HG03439 (cell line): ENCODE data around the gene FBXL16.

ENCODE experiments used
- ATAC-seq: cut with Tn5 transposase; IDR thresholded peaks from one replicate; pipeline ENCODE4 v1.9.1; 2021; ENCODE audit warnings: mild to moderate bottlenecking, moderate library complexity; ENCODE audit not compliant: unreplicated experiment

The FBXL16 gene

DNA sequence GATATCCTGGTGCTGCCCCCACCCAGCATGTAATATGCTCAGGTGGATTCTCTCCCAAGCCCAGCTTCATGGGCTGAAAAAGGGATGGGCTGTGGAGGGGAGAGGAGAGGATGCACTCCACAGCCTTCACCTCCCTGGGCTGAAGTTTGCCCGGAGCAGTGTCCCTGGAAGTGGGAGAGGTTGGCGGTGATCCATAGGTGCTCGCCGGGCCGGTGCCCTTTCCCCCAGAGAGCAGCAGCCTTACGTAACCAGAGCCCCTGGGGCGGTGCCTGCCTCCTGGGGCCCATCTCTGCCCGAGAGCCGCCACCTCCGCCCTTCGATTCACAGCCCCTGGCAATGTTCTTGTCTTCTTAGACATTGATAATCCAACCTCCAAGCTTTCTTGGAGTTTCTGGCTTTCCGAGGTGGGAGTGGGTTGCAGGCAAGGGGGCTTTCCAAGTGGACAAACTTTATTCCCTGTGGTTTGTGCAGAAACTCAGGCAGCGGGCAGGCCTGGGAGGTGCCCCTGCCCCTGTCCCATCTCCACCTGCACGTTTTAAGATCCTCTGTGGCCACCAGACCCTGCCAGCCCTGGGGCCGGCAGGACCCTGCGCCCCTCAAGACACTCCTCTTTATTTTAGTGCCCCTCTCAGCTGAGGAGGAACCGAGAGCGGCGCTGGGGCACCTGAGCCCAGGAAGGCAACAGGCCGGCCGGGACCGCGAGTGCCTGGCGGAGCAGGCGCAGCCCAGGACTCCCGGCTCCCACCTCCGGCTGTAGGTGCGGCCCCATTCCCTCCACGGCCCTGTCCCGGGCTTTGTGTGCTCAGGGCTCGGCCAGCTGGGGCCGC is 59.5 kb downstream of the FBXL16 start:
- no peak for ATAC-seq

DNA sequence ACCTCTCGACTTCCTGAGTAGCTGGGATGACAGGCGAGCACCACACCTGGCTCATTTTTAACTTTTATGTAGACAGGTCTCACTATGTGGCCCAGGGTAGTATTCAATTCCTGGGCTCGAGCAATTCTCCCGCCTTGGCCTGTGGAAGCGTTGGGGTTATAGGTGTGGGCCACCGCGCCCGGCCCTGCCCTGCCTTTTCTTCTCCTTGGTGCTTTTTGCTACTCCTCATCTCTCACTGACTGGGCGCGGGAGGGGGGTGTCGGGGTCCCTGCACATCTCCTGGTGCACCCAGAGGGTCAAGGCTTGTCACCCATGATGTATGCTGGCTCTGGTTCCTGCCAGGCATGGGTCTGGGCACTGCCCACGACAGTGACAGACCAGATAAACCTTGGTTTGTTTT is 61.0 kb downstream of the FBXL16 start:
- ATAC-seq = no peak

DNA sequence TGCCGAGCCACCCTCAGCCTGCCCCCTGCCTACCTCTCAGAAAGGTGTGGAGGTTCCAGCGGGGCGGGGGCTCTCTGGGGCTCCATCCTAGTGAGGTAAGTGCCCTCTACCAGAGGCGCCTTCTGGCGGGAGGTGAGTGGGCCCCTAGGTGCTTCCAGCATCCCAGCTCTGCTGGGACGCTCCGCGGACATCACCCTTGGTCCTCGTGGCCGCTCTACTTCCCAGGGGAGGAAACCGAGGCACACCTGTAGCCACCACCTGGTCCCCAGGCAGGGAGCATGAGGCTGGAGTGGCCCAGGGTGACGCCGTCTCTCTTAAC is 62.6 kb downstream of the FBXL16 start:
- no peak for ATAC-seq
